Measurements from ENCODE around the gene CEACAM1.

GRCh38 chr19:42528354-42529247 lies at the start of gene CEACAM1:
- TF ChIP-seq ZNF395 (CRISPR knock-in tag; IDR thresholded peaks at IDR 0.05): no peak
- no peak for TF ChIP-seq REST (IDR thresholded peaks at IDR 0.05; ENCODE audit: borderline replicate concordance)
- no peak for TF ChIP-seq REST (CRISPR knock-in tag; IDR thresholded peaks at IDR 0.05; ENCODE audit: low read depth)
- TF ChIP-seq MCM7 (IDR thresholded peaks at IDR 0.05): no peak
- TF ChIP-seq ARHGAP35 (IDR thresholded peaks at IDR 0.05; ENCODE audit: partially characterized antibody): no peak
- TF ChIP-seq CTCF (IDR thresholded peaks at IDR 0.05 in 2 of 3, conservative IDR thresholded peaks at IDR 0.05 in 1 of 3; ENCODE audit: insufficient read depth in 2 of 3, low read depth in 1 of 3, low read length in 3 of 3): no peak
- TF ChIP-seq ZBTB12 (CRISPR knock-in tag; IDR thresholded peaks at IDR 0.05): no peak
- TF ChIP-seq SIN3B (IDR thresholded peaks at IDR 0.05; ENCODE audit: low read depth): no peak
- no peak for TF ChIP-seq THAP7 (CRISPR knock-in tag; IDR thresholded peaks at IDR 0.05)

Measured in K562 (cell line).